K562 (cell line): ENCODE measurements around the gene LIFR. TPM values are rescaled to one million over a fixed set of nuclear protein-coding genes. Genes with fewer than 3 reads are reported as not detected.

ENCODE experiments used
- CHAMP1 ChIP-seq: fragments of 450-650 bp; IDR thresholded peaks from 2 replicates; pipeline ENCODE4 v1.6.1; 2016; ENCODE audit warnings: mild to moderate bottlenecking
- KLF6 ChIP-seq: fragments of 250-450 bp; sonication (Bioruptor Pico); IDR thresholded peaks from 2 replicates; pipeline ENCODE4 v1.4.0; 2020; ENCODE audit warnings: mild to moderate bottlenecking, moderate library complexity, borderline replicate concordance
- POLR2G ChIP-seq: fragments of 200-400 bp; formaldehyde crosslinking; IDR thresholded peaks from 2 replicates; pipeline ENCODE4 v1.6.1; 2017; ENCODE audit warnings: low read depth, mild to moderate bottlenecking, antibody characterized with exemption, low read length, moderate library complexity
- TRIM24 ChIP-seq, 2 experiments: fragments of 450-650 bp; IDR thresholded peaks; 2 replicates each; pipeline ENCODE4 v1.6.1; 2016
- polyA plus RNA-seq, 8 experiments: library from polyadenylated mRNA; depleted of rRNA in 4 of 8; stranded (reverse) in 5 of 8; unstranded in 3 of 8; fragments of >200 nt; fragmentation: Nextera tagmentation in 2 of 8; fragmentation: Illumina TruSeq in 1 of 8; extraction: Ambion mirVana in 2 of 8; extraction: Trizol in 1 of 8; gene quantifications; 2 replicates each; pipeline versions ENCODE4 v1.2.1 to v1.2.3, GENCODE V29; 2011 to 2014; ENCODE audit warnings: inconsistent platforms in 1 of 8, missing spikeins in 1 of 8
- total RNA-seq, 7 experiments: library from RNA; depleted of rRNA in 6 of 7; stranded (reverse); fragments of >200 nt in 6 of 7; fragmentation: Illumina TruSeq in 2 of 7; extraction: Trizol in 2 of 7; gene quantifications; 2 replicates each; pipeline versions ENCODE4 v1.2.1 to v1.2.3, GENCODE V29; 2011 to 2021; ENCODE audit warnings: low replicate concordance in 1 of 7
- TF ChIP-seq, protein P1 (sequence below): fragments of 200-600 bp; sonication (generic); IDR thresholded peaks from one replicate; pipeline ENCODE4 v1.6.1; 2012; ENCODE audit warnings: mild to moderate bottlenecking, low read depth, low read length, inconsistent platforms
- TF ChIP-seq, protein P2 (sequence below): fragments of 200-800 bp; sonication (Bioruptor generic); IDR thresholded peaks from 2 replicates; pipeline ENCODE4 v1.6.1; 2016; ENCODE audit warnings: missing genetic modification characterization, missing compliant biosample characterization

The LIFR gene
- total and polyA plus RNA-seq, 9 of the 15 experiments (the other 6 are each of a cell fraction or from before 2014, with no cell fraction given), result 0.43 to 5.7 (median 3.3) TPM

- no peak for TF ChIP-seq POLR2G
- no peak for TF ChIP-seq TRIM24 (IDR thresholded peaks at IDR 0.05)
- TF ChIP-seq, protein P1, sequence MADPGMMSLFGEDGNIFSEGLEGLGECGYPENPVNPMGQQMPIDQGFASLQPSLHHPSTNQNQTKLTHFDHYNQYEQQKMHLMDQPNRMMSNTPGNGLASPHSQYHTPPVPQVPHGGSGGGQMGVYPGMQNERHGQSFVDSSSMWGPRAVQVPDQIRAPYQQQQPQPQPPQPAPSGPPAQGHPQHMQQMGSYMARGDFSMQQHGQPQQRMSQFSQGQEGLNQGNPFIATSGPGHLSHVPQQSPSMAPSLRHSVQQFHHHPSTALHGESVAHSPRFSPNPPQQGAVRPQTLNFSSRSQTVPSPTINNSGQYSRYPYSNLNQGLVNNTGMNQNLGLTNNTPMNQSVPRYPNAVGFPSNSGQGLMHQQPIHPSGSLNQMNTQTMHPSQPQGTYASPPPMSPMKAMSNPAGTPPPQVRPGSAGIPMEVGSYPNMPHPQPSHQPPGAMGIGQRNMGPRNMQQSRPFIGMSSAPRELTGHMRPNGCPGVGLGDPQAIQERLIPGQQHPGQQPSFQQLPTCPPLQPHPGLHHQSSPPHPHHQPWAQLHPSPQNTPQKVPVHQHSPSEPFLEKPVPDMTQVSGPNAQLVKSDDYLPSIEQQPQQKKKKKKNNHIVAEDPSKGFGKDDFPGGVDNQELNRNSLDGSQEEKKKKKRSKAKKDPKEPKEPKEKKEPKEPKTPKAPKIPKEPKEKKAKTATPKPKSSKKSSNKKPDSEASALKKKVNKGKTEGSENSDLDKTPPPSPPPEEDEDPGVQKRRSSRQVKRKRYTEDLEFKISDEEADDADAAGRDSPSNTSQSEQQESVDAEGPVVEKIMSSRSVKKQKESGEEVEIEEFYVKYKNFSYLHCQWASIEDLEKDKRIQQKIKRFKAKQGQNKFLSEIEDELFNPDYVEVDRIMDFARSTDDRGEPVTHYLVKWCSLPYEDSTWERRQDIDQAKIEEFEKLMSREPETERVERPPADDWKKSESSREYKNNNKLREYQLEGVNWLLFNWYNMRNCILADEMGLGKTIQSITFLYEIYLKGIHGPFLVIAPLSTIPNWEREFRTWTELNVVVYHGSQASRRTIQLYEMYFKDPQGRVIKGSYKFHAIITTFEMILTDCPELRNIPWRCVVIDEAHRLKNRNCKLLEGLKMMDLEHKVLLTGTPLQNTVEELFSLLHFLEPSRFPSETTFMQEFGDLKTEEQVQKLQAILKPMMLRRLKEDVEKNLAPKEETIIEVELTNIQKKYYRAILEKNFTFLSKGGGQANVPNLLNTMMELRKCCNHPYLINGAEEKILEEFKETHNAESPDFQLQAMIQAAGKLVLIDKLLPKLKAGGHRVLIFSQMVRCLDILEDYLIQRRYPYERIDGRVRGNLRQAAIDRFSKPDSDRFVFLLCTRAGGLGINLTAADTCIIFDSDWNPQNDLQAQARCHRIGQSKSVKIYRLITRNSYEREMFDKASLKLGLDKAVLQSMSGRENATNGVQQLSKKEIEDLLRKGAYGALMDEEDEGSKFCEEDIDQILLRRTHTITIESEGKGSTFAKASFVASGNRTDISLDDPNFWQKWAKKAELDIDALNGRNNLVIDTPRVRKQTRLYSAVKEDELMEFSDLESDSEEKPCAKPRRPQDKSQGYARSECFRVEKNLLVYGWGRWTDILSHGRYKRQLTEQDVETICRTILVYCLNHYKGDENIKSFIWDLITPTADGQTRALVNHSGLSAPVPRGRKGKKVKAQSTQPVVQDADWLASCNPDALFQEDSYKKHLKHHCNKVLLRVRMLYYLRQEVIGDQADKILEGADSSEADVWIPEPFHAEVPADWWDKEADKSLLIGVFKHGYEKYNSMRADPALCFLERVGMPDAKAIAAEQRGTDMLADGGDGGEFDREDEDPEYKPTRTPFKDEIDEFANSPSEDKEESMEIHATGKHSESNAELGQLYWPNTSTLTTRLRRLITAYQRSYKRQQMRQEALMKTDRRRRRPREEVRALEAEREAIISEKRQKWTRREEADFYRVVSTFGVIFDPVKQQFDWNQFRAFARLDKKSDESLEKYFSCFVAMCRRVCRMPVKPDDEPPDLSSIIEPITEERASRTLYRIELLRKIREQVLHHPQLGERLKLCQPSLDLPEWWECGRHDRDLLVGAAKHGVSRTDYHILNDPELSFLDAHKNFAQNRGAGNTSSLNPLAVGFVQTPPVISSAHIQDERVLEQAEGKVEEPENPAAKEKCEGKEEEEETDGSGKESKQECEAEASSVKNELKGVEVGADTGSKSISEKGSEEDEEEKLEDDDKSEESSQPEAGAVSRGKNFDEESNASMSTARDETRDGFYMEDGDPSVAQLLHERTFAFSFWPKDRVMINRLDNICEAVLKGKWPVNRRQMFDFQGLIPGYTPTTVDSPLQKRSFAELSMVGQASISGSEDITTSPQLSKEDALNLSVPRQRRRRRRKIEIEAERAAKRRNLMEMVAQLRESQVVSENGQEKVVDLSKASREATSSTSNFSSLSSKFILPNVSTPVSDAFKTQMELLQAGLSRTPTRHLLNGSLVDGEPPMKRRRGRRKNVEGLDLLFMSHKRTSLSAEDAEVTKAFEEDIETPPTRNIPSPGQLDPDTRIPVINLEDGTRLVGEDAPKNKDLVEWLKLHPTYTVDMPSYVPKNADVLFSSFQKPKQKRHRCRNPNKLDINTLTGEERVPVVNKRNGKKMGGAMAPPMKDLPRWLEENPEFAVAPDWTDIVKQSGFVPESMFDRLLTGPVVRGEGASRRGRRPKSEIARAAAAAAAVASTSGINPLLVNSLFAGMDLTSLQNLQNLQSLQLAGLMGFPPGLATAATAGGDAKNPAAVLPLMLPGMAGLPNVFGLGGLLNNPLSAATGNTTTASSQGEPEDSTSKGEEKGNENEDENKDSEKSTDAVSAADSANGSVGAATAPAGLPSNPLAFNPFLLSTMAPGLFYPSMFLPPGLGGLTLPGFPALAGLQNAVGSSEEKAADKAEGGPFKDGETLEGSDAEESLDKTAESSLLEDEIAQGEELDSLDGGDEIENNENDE, result no peak
- TF ChIP-seq KLF6 (CRISPR knock-in tag), result no peak
- TF ChIP-seq, protein P2, sequence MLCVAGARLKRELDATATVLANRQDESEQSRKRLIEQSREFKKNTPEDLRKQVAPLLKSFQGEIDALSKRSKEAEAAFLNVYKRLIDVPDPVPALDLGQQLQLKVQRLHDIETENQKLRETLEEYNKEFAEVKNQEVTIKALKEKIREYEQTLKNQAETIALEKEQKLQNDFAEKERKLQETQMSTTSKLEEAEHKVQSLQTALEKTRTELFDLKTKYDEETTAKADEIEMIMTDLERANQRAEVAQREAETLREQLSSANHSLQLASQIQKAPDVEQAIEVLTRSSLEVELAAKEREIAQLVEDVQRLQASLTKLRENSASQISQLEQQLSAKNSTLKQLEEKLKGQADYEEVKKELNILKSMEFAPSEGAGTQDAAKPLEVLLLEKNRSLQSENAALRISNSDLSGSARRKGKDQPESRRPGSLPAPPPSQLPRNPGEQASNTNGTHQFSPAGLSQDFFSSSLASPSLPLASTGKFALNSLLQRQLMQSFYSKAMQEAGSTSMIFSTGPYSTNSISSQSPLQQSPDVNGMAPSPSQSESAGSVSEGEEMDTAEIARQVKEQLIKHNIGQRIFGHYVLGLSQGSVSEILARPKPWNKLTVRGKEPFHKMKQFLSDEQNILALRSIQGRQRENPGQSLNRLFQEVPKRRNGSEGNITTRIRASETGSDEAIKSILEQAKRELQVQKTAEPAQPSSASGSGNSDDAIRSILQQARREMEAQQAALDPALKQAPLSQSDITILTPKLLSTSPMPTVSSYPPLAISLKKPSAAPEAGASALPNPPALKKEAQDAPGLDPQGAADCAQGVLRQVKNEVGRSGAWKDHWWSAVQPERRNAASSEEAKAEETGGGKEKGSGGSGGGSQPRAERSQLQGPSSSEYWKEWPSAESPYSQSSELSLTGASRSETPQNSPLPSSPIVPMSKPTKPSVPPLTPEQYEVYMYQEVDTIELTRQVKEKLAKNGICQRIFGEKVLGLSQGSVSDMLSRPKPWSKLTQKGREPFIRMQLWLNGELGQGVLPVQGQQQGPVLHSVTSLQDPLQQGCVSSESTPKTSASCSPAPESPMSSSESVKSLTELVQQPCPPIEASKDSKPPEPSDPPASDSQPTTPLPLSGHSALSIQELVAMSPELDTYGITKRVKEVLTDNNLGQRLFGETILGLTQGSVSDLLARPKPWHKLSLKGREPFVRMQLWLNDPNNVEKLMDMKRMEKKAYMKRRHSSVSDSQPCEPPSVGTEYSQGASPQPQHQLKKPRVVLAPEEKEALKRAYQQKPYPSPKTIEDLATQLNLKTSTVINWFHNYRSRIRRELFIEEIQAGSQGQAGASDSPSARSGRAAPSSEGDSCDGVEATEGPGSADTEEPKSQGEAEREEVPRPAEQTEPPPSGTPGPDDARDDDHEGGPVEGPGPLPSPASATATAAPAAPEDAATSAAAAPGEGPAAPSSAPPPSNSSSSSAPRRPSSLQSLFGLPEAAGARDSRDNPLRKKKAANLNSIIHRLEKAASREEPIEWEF, result no peak
- TF ChIP-seq CHAMP1, result no peak
Measured at GRCh38 chr5:38532165-38532669, 24.2 kb downstream of the LIFR start (continued).
